ENCODE results near the gene STEAP2.

Gene STEAP2

DNA sequence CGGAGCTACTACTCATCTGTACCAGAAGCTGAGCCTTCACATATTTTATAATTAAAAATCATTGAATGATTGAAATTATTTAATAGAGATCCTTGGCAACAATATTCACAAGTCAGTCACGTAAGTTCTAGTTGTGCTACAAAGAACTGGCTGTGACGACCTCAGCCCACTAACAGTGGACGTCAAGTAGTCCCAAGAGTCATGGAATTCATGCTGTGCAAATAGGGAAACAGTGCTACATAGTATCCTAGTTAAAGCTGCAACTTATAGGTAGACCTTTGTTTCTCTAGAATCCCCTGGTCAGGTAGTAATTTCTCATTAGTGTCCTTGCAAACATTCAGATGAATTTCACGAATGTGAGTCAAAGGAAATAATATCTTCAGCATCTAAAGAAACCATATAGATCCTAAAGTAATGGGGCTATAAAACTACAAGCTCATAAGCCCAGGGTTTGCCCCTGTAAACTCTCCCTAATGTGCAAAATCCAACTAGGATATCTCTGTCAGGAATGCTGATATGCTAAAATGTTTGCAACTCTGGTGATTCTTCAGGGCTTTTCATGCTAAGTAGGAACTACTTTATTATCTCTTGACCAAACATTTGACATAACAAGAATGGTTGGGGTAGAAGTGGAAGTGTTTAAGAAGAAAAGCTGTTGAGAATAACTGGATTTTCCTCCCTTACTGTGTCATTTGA is 64.6 kb downstream of the STEAP2 start:
- no peak overlapping the region for H3K4me3 ChIP-seq
- TF ChIP-seq, protein P1, sequence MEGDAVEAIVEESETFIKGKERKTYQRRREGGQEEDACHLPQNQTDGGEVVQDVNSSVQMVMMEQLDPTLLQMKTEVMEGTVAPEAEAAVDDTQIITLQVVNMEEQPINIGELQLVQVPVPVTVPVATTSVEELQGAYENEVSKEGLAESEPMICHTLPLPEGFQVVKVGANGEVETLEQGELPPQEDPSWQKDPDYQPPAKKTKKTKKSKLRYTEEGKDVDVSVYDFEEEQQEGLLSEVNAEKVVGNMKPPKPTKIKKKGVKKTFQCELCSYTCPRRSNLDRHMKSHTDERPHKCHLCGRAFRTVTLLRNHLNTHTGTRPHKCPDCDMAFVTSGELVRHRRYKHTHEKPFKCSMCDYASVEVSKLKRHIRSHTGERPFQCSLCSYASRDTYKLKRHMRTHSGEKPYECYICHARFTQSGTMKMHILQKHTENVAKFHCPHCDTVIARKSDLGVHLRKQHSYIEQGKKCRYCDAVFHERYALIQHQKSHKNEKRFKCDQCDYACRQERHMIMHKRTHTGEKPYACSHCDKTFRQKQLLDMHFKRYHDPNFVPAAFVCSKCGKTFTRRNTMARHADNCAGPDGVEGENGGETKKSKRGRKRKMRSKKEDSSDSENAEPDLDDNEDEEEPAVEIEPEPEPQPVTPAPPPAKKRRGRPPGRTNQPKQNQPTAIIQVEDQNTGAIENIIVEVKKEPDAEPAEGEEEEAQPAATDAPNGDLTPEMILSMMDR (IDR thresholded peaks at IDR 0.05): no peak
- no peak for DNase-seq (ENCODE audit: low spot score)
- H3K27ac ChIP-seq: no peak overlapping the region
